ENCODE data around the gene CER1.

DNA sequence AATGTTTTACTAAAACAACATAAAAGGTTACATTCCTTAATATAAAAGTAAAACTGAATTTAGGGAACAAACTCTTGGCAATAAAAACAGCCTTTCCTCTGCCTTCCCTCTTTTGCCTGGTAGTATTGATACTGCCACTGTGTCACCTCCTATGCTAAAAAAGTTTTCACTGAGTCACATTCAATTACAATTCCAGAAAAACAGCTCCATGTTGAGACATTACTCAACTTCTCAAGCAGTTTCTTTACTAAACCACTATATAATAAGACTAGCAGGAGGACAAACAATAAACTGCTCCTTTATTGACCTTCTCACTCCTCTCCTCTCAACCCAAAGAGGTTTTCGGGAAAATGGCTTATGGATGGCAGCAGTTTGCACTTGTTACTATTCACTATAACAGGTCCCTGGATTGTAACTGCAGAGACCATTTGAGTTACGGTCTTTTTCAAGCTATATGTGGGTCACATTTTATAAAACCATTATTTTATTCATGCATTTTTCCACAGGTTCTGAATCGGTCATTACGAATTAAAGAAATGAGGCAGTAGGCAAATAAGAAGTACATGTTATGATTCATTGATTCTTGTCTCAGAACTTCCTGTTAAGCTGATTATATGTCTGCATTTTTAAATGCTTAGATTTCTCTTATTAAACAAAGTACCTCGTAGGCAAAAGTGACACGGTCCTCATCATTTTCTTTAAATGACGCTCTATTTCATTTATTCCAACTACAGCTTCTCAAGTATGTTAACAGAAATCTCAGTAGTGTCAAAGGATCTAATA, 31.4 kb downstream of the CER1 start:
- TF ChIP-seq, protein P1, sequence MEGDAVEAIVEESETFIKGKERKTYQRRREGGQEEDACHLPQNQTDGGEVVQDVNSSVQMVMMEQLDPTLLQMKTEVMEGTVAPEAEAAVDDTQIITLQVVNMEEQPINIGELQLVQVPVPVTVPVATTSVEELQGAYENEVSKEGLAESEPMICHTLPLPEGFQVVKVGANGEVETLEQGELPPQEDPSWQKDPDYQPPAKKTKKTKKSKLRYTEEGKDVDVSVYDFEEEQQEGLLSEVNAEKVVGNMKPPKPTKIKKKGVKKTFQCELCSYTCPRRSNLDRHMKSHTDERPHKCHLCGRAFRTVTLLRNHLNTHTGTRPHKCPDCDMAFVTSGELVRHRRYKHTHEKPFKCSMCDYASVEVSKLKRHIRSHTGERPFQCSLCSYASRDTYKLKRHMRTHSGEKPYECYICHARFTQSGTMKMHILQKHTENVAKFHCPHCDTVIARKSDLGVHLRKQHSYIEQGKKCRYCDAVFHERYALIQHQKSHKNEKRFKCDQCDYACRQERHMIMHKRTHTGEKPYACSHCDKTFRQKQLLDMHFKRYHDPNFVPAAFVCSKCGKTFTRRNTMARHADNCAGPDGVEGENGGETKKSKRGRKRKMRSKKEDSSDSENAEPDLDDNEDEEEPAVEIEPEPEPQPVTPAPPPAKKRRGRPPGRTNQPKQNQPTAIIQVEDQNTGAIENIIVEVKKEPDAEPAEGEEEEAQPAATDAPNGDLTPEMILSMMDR (IDR thresholded peaks at IDR 0.05), result no peak
- TF ChIP-seq POLR2A (IDR thresholded peaks at IDR 0.05), result no peak

All from testis (tissue), 2 donors.